ENCODE measurements around the gene MS4A2.
"Not testable (repeated sequence)": the region's sequence is repeated elsewhere in the genome, so short reads cannot be mapped to it uniquely, and the experiment has no call there.

The MS4A2 gene

GRCh38 chr11:60064111-60064510 is 24.4 kb upstream of the MS4A2 start:
- no peak overlapping the region for H3K4me2 ChIP-seq (ENCODE audit: insufficient read depth, low read length)
- ATAC-seq (ENCODE audit: insufficient read depth, low read depth) = no peak

GRCh38 chr11:60065801-60066200 is 22.7 kb upstream of the MS4A2 start:
- Histone ChIP-seq H3K36me3 (ENCODE audit: insufficient read depth, low read length) (no peaks in the 10 kb centered on the region), H3K79me2 (ENCODE audit: insufficient read depth, low read length) (no peaks in the 10 kb centered on the region), H3K27ac (ENCODE audit: low read length) (no peak overlapping the region), H3K9me3 (ENCODE audit: insufficient read depth, low read length, severe bottlenecking) (no peaks in the 10 kb centered on the region), H3K4me2 (ENCODE audit: insufficient read depth, low read length) (no peak overlapping the region), H3K9ac (ENCODE audit: low read depth, low read length) (no peak overlapping the region), H4K20me1 (ENCODE audit: insufficient read depth, low read length) (no peaks in the 10 kb centered on the region), H2AFZ (ENCODE audit: low read depth, low read length) (no peak overlapping the region), H3K27me3 (ENCODE audit: insufficient read depth, low read length, poor library complexity) (no peaks in the 10 kb centered on the region), H3K4me1 (ENCODE audit: insufficient read depth, low read length) (peaks cover 3% of the 10 kb centered on the region), H3K4me3 (ENCODE audit: low read depth in 1 of 2, low read length in 2 of 2) (no peak overlapping the region)
- no peak for TF ChIP-seq CTCF (IDR thresholded peaks at IDR 0.05; ENCODE audit: borderline replicate concordance, extremely low read depth, low read length, poor library complexity, severe bottlenecking)
- TF ChIP-seq EZH2 (IDR thresholded peaks at IDR 0.05; ENCODE audit: borderline replicate concordance, low read depth, low read length, severe bottlenecking) = no peak
- DNase-seq = no peak
- no peak for ATAC-seq (ENCODE audit: insufficient read depth, low read depth)

More at GRCh38 chr11:60064111-60064510, 24.4 kb upstream of the MS4A2 start:
- Histone ChIP-seq H3K36me3 (ENCODE audit: insufficient read depth, low read length) (no peaks in the 10 kb centered on the region), H3K4me1 (ENCODE audit: insufficient read depth, low read length) (no peaks in the 10 kb centered on the region), H3K9ac (ENCODE audit: low read depth, low read length) (no peak overlapping the region), H3K9me3 (ENCODE audit: insufficient read depth, low read length, severe bottlenecking) (no peaks in the 10 kb centered on the region), H4K20me1 (ENCODE audit: insufficient read depth, low read length) (no peaks in the 10 kb centered on the region), H3K27ac (ENCODE audit: low read length) (no peak overlapping the region), H3K27me3 (ENCODE audit: insufficient read depth, low read length, poor library complexity) (no peaks in the 10 kb centered on the region), H2AFZ (ENCODE audit: low read depth, low read length) (no peak overlapping the region), H3K79me2 (ENCODE audit: insufficient read depth, low read length) (no peaks in the 10 kb centered on the region), H3K4me3 (ENCODE audit: low read depth in 1 of 2, low read length in 2 of 2) (no peak overlapping the region)
- DNase-seq = no peak
- TF ChIP-seq EZH2 (IDR thresholded peaks at IDR 0.05; ENCODE audit: borderline replicate concordance, low read depth, low read length, severe bottlenecking) (no peak), CTCF (IDR thresholded peaks at IDR 0.05; ENCODE audit: borderline replicate concordance, extremely low read depth, low read length, poor library complexity, severe bottlenecking) (no peak)

GRCh38 chr11:60069450-60069849 is 19.0 kb upstream of the MS4A2 start:
- Histone ChIP-seq H3K4me1 (ENCODE audit: insufficient read depth, low read length) (peaks cover 3% of the 10 kb centered on the region), H3K79me2 (ENCODE audit: insufficient read depth, low read length) (no peaks in the 10 kb centered on the region), H3K9ac (ENCODE audit: low read depth, low read length) (no peak overlapping the region), H3K9me3 (ENCODE audit: insufficient read depth, low read length, severe bottlenecking) (no peaks in the 10 kb centered on the region), H3K4me3 (ENCODE audit: low read depth in 1 of 2, low read length in 2 of 2) (no peak overlapping the region), H3K27ac (ENCODE audit: low read length) (no peak overlapping the region), H2AFZ (ENCODE audit: low read depth, low read length) (no peak overlapping the region), H3K4me2 (ENCODE audit: insufficient read depth, low read length) (no peak overlapping the region), H3K27me3 (ENCODE audit: insufficient read depth, low read length, poor library complexity) (no peaks in the 10 kb centered on the region), H3K36me3 (ENCODE audit: insufficient read depth, low read length) (no peaks in the 10 kb centered on the region), H4K20me1 (ENCODE audit: insufficient read depth, low read length) (no peaks in the 10 kb centered on the region)
- ATAC-seq (ENCODE audit: insufficient read depth, low read depth) = no peak
- TF ChIP-seq CTCF (IDR thresholded peaks at IDR 0.05; ENCODE audit: borderline replicate concordance, extremely low read depth, low read length, poor library complexity, severe bottlenecking) (no peak), EZH2 (IDR thresholded peaks at IDR 0.05; ENCODE audit: borderline replicate concordance, low read depth, low read length, severe bottlenecking) (no peak)
- DNase-seq = no peak

- H3K4me3 ChIP-seq (ENCODE audit: low read depth in 1 of 2, low read length in 2 of 2); H3K79me2 ChIP-seq (ENCODE audit: insufficient read depth, low read length); ATAC-seq (ENCODE audit: insufficient read depth, low read depth); DNase-seq; H3K4me2 ChIP-seq (ENCODE audit: insufficient read depth, low read length); H3K36me3 ChIP-seq (ENCODE audit: insufficient read depth, low read length); H3K27ac ChIP-seq (ENCODE audit: low read length); H3K27me3 ChIP-seq (ENCODE audit: insufficient read depth, low read length, poor library complexity); H3K9ac ChIP-seq (ENCODE audit: low read depth, low read length); H2AFZ ChIP-seq (ENCODE audit: low read depth, low read length); H4K20me1 ChIP-seq (ENCODE audit: insufficient read depth, low read length); H3K9me3 ChIP-seq (ENCODE audit: insufficient read depth, low read length, severe bottlenecking); H3K4me1 ChIP-seq (ENCODE audit: insufficient read depth, low read length): not testable (repeated sequence)
These were observed 16.8 kb upstream of the MS4A2 start for GRCh38 chr11:60071644-60072043.
